ENCODE data around the gene BID.

The BID gene

GRCh38 chr22:17774206-17774925 is at the start of gene BID:
Gene BID (minus strand): TSS chr22:17774469. CDS start chr22:17750116, 24,353 bp downstream.
- peaks cover 21% of the 10 kb centered on the region for H3K4me1 ChIP-seq (ENCODE audit: control insufficient read depth, insufficient read depth, low read length)

GRCh38 chr22:17823964-17824363 is 49.7 kb upstream of the BID start:
- no peaks in the 10 kb centered on the region for H3K27me3 ChIP-seq (ENCODE audit: control insufficient read depth, insufficient read depth, low read length)
- no peak overlapping the region for H3K4me3 ChIP-seq (ENCODE audit: low read depth, low read length)
- no peaks in the 10 kb centered on the region for H3K9me3 ChIP-seq (ENCODE audit: control insufficient read depth, insufficient read depth, low read depth, low read length)
- H3K36me3 ChIP-seq (ENCODE audit: control insufficient read depth, insufficient read depth, low read length), result peaks cover 26% of the 10 kb centered on the region
- no peaks in the 10 kb centered on the region for H3K4me1 ChIP-seq (ENCODE audit: control insufficient read depth, insufficient read depth, low read length)
- H3K9ac ChIP-seq (ENCODE audit: low read length), result no peak overlapping the region
- H3K27ac ChIP-seq (ENCODE audit: low read depth, low read length), result no peak overlapping the region

More at GRCh38 chr22:17774206-17774925, at the start of gene BID:
- H3K27me3 ChIP-seq (ENCODE audit: control insufficient read depth, insufficient read depth, low read length), result peaks cover 15% of the 10 kb centered on the region; the same call in 1 of the 2 replicates
- H3K36me3 ChIP-seq (ENCODE audit: control insufficient read depth, insufficient read depth, low read length), result 0 out of 2 replicates have a peak, but pooled peaks cover 2% of the 10 kb centered on the region
- H3K9me3 ChIP-seq (ENCODE audit: control insufficient read depth, insufficient read depth, low read depth, low read length), result no peaks in the 10 kb centered on the region
- H3K4me3 ChIP-seq (ENCODE audit: low read depth, low read length), result peak within 1 kb of the TSS; percentile 55
- no peak within 1 kb of the TSS for H3K27ac ChIP-seq (ENCODE audit: low read depth, low read length)
- H3K9ac ChIP-seq (ENCODE audit: low read length), result peak within 1 kb of the TSS; percentile 72

- Histone ChIP-seq H3K4me3 (ENCODE audit: low read depth, low read length) (no peak overlapping the region), H3K9me3 (ENCODE audit: control insufficient read depth, insufficient read depth, low read depth, low read length) (no peaks in the 10 kb centered on the region), H3K27me3 (ENCODE audit: control insufficient read depth, insufficient read depth, low read length) (no peaks in the 10 kb centered on the region), H3K9ac (ENCODE audit: low read length) (no peak overlapping the region), H3K4me1 (ENCODE audit: control insufficient read depth, insufficient read depth, low read length) (no peaks in the 10 kb centered on the region), H3K27ac (ENCODE audit: low read depth, low read length) (no peak overlapping the region), H3K36me3 (ENCODE audit: control insufficient read depth, insufficient read depth, low read length) (peaks cover 21% of the 10 kb centered on the region)
These were observed 49.0 kb upstream of the BID start for GRCh38 chr22:17823226-17823625.

GRCh38 chr22:17822087-17822486 is 47.8 kb upstream of the BID start:
- Histone ChIP-seq H3K4me3 (ENCODE audit: low read depth, low read length) (no peak overlapping the region), H3K27ac (ENCODE audit: low read depth, low read length) (no peak overlapping the region), H3K27me3 (ENCODE audit: control insufficient read depth, insufficient read depth, low read length) (no peaks in the 10 kb centered on the region), H3K4me1 (ENCODE audit: control insufficient read depth, insufficient read depth, low read length) (no peaks in the 10 kb centered on the region), H3K9me3 (ENCODE audit: control insufficient read depth, insufficient read depth, low read depth, low read length) (no peaks in the 10 kb centered on the region), H3K36me3 (ENCODE audit: control insufficient read depth, insufficient read depth, low read length) (peaks cover 16% of the 10 kb centered on the region), H3K9ac (ENCODE audit: low read length) (no peak overlapping the region)

GRCh38 chr22:17820879-17821439 is 46.7 kb upstream of the BID start:
- no peak overlapping the region for H3K27ac ChIP-seq (ENCODE audit: low read depth, low read length)
- no peaks in the 10 kb centered on the region for H3K4me1 ChIP-seq (ENCODE audit: control insufficient read depth, insufficient read depth, low read length)
- peaks cover 22% of the 10 kb centered on the region for H3K36me3 ChIP-seq (ENCODE audit: control insufficient read depth, insufficient read depth, low read length)
- H3K9ac ChIP-seq (ENCODE audit: low read length), result no peak overlapping the region
- no peaks in the 10 kb centered on the region for H3K9me3 ChIP-seq (ENCODE audit: control insufficient read depth, insufficient read depth, low read depth, low read length)
- no peaks in the 10 kb centered on the region for H3K27me3 ChIP-seq (ENCODE audit: control insufficient read depth, insufficient read depth, low read length)
- H3K4me3 ChIP-seq (ENCODE audit: low read depth, low read length), result no peak overlapping the region

GRCh38 chr22:17818649-17819048 is 44.4 kb upstream of the BID start:
- no peak overlapping the region for H3K9ac ChIP-seq (ENCODE audit: low read length)
- H3K36me3 ChIP-seq (ENCODE audit: control insufficient read depth, insufficient read depth, low read length), result peaks cover 28% of the 10 kb centered on the region
- H3K4me3 ChIP-seq (ENCODE audit: low read depth, low read length), result no peak overlapping the region
- H3K9me3 ChIP-seq (ENCODE audit: control insufficient read depth, insufficient read depth, low read depth, low read length), result no peaks in the 10 kb centered on the region
- no peaks in the 10 kb centered on the region for H3K4me1 ChIP-seq (ENCODE audit: control insufficient read depth, insufficient read depth, low read length)
- H3K27me3 ChIP-seq (ENCODE audit: control insufficient read depth, insufficient read depth, low read length), result no peaks in the 10 kb centered on the region
- no peak overlapping the region for H3K27ac ChIP-seq (ENCODE audit: low read depth, low read length)

- H3K36me3 ChIP-seq (ENCODE audit: control insufficient read depth, insufficient read depth, low read length), result peaks cover 29% of the 10 kb centered on the region
- no peaks in the 10 kb centered on the region for H3K27me3 ChIP-seq (ENCODE audit: control insufficient read depth, insufficient read depth, low read length)
- no peak overlapping the region for H3K9ac ChIP-seq (ENCODE audit: low read length)
- no peak overlapping the region for H3K4me3 ChIP-seq (ENCODE audit: low read depth, low read length)
- no peak overlapping the region for H3K27ac ChIP-seq (ENCODE audit: low read depth, low read length)
- H3K4me1 ChIP-seq (ENCODE audit: control insufficient read depth, insufficient read depth, low read length), result no peaks in the 10 kb centered on the region
- H3K9me3 ChIP-seq (ENCODE audit: control insufficient read depth, insufficient read depth, low read depth, low read length), result no peaks in the 10 kb centered on the region
These were observed 43.9 kb upstream of the BID start for GRCh38 chr22:17818180-17818579.

GRCh38 chr22:17817511-17818065 is 43.3 kb upstream of the BID start:
- Histone ChIP-seq H3K4me1 (ENCODE audit: control insufficient read depth, insufficient read depth, low read length) (no peaks in the 10 kb centered on the region), H3K27ac (ENCODE audit: low read depth, low read length) (no peak overlapping the region), H3K36me3 (ENCODE audit: control insufficient read depth, insufficient read depth, low read length) (peaks cover 33% of the 10 kb centered on the region), H3K9me3 (ENCODE audit: control insufficient read depth, insufficient read depth, low read depth, low read length) (no peaks in the 10 kb centered on the region), H3K9ac (ENCODE audit: low read length) (no peak overlapping the region), H3K27me3 (ENCODE audit: control insufficient read depth, insufficient read depth, low read length) (no peaks in the 10 kb centered on the region), H3K4me3 (ENCODE audit: low read depth, low read length) (no peak overlapping the region)

- Histone ChIP-seq H3K4me1 (ENCODE audit: control insufficient read depth, insufficient read depth, low read length) (no peaks in the 10 kb centered on the region), H3K36me3 (ENCODE audit: control insufficient read depth, insufficient read depth, low read length) (peaks cover 33% of the 10 kb centered on the region), H3K4me3 (ENCODE audit: low read depth, low read length) (no peak overlapping the region), H3K9ac (ENCODE audit: low read length) (no peak overlapping the region), H3K9me3 (ENCODE audit: control insufficient read depth, insufficient read depth, low read depth, low read length) (no peaks in the 10 kb centered on the region), H3K27ac (ENCODE audit: low read depth, low read length) (no peak overlapping the region), H3K27me3 (ENCODE audit: control insufficient read depth, insufficient read depth, low read length) (no peaks in the 10 kb centered on the region)
These were observed 42.8 kb upstream of the BID start for GRCh38 chr22:17817079-17817478.

GRCh38 chr22:17816649-17817048 is 42.4 kb upstream of the BID start:
- Histone ChIP-seq H3K27me3 (ENCODE audit: control insufficient read depth, insufficient read depth, low read length) (no peaks in the 10 kb centered on the region), H3K4me1 (ENCODE audit: control insufficient read depth, insufficient read depth, low read length) (no peaks in the 10 kb centered on the region), H3K36me3 (ENCODE audit: control insufficient read depth, insufficient read depth, low read length) (peaks cover 30% of the 10 kb centered on the region), H3K27ac (ENCODE audit: low read depth, low read length) (no peak overlapping the region), H3K9me3 (ENCODE audit: control insufficient read depth, insufficient read depth, low read depth, low read length) (no peaks in the 10 kb centered on the region), H3K9ac (ENCODE audit: low read length) (no peak overlapping the region), H3K4me3 (ENCODE audit: low read depth, low read length) (no peak overlapping the region)

- Histone ChIP-seq H3K27me3 (ENCODE audit: control insufficient read depth, insufficient read depth, low read length) (no peaks in the 10 kb centered on the region), H3K36me3 (ENCODE audit: control insufficient read depth, insufficient read depth, low read length) (peaks cover 24% of the 10 kb centered on the region), H3K27ac (ENCODE audit: low read depth, low read length) (no peak overlapping the region), H3K4me1 (ENCODE audit: control insufficient read depth, insufficient read depth, low read length) (no peaks in the 10 kb centered on the region), H3K9ac (ENCODE audit: low read length) (no peak overlapping the region), H3K9me3 (ENCODE audit: control insufficient read depth, insufficient read depth, low read depth, low read length) (no peaks in the 10 kb centered on the region), H3K4me3 (ENCODE audit: low read depth, low read length) (no peak overlapping the region)
These were observed 41.5 kb upstream of the BID start for GRCh38 chr22:17815703-17816254.

Data from HUES6 (cell line).